Mammary epithelial cell (primary cell): ENCODE data around the gene AP1M1.
"Not testable (repeated sequence)": the region's sequence is repeated elsewhere in the genome, so short reads cannot be mapped to it uniquely, and the experiment has no call there.

Experiments
- EZH2 ChIP-seq: IDR thresholded peaks from 2 replicates; pipeline ENCODE4 v1.6.1; 2012; ENCODE audit warnings: low read length, inconsistent platforms, borderline replicate concordance
- TF ChIP-seq, protein P1 (sequence below), 2 donors: IDR thresholded peaks in 1 of 2; conservative IDR thresholded peaks in 1 of 2; 2 replicates each; pipeline ENCODE4 v1.5.1; 2011 to 2012; ENCODE audit warnings: inconsistent platforms in 2 of 2, low read length in 2 of 2, mild to moderate bottlenecking in 2 of 2, control low read depth in 1 of 2, low read depth in 1 of 2; ENCODE audit not compliant: insufficient read depth in 1 of 2; ENCODE audit errors: extremely low read depth in 1 of 2

DNA sequence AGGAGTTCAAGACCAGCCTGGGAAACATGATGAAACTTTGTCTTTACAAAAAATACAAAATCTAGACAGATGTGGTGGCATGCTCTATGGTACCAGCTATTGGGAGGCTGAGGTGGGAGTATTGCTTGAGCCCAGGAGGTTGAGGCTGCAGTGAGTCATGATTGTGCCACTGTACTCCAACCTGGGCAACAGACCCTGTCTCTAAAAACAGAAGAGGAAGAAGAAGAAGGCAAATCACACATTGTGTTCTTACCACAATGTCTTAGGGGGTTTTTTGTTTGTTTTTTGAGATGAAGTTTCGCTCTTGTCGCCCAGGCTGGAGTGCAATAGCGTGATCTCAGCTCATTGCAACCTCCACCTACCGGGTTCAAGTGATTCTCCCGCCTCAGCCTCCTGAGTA, 18.8 kb upstream of the AP1M1 start:
- TF ChIP-seq EZH2 = not testable (repeated sequence)
- TF ChIP-seq, protein P1, sequence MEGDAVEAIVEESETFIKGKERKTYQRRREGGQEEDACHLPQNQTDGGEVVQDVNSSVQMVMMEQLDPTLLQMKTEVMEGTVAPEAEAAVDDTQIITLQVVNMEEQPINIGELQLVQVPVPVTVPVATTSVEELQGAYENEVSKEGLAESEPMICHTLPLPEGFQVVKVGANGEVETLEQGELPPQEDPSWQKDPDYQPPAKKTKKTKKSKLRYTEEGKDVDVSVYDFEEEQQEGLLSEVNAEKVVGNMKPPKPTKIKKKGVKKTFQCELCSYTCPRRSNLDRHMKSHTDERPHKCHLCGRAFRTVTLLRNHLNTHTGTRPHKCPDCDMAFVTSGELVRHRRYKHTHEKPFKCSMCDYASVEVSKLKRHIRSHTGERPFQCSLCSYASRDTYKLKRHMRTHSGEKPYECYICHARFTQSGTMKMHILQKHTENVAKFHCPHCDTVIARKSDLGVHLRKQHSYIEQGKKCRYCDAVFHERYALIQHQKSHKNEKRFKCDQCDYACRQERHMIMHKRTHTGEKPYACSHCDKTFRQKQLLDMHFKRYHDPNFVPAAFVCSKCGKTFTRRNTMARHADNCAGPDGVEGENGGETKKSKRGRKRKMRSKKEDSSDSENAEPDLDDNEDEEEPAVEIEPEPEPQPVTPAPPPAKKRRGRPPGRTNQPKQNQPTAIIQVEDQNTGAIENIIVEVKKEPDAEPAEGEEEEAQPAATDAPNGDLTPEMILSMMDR (conservative IDR thresholded peaks at IDR 0.05 in 1 of 2, IDR thresholded peaks at IDR 0.05 in 1 of 2; ENCODE audit: extremely low read depth in 1 of 2, insufficient read depth in 1 of 2, low read depth in 1 of 2, low read length in 2 of 2) = not testable (repeated sequence)
